HG03571 (cell line): ENCODE measurements around the gene CDK12.

Experiments
- ATAC-seq: cut with Tn5 transposase; IDR thresholded peaks from one replicate; pipeline ENCODE4 v1.9.1; 2021; ENCODE audit not compliant: unreplicated experiment

CDK12 gene

DNA sequence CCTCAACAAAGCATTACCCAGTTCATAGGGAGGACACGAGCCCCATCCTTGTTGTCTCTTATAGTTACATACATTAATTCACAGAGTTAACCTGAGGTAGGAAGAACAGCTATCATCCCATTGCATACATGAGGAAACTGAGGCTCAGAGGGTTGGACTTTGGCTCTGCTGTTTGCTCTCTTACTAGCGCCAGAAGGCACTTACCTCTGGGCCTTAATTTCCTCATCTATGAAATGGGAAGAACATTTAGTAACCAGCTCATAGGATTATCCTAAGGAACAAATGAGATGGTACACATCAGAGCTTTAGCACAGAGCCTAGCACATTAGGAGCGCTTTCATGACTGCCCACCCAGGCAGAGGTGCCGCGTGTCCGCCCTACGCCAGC, 118.8 kb downstream of the CDK12 start:
- no peak for ATAC-seq

DNA sequence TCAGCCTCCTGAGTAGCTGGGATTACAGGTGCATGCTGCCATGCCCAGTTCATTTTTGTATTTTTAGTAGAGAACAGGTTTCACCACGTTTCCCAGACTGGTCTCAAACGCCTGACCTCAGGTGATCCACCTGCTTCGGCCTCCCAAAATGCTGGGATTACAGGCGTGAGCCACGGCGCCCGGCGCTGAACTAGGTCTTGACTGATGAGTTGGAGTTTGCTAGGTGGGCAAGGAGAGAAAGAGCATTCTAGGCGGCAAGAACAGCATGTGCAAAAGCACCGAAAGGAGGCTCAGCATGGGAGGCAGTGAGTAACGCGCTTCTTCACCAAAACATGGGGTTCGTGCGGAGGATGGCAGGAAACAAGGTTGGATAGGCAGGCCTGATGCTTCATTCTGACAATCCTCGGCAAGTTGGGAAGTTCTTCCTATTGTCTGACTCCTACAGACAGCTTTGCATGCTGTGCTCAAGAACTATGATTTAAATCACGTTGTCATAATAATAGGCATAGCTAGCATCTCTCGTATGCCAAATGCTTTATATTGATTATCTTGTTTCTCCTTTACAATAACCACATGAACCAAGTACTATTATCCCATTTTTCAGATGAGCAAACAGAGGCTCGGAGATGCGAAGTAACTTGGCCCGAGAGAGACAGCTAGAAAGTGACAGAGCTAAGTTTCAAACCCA, 119.9 kb downstream of the CDK12 start:
- no peak for ATAC-seq

DNA sequence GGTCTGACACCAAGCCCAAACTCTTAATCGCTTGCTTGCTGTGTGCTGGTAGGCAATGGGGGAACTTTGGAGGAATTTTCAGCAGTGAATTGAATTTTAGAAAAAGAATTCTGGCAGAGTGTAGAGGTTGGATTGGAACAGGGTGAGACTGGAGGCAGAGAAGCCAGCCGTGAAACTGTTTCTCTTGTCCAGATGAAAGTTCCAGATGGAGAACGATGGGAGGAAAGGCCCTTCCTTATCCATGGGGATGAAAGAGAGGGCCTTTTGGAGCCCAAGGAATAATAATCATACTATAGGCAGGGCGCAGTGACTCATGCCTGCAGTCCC, 120.4 kb downstream of the CDK12 start:
- no peak for ATAC-seq

DNA sequence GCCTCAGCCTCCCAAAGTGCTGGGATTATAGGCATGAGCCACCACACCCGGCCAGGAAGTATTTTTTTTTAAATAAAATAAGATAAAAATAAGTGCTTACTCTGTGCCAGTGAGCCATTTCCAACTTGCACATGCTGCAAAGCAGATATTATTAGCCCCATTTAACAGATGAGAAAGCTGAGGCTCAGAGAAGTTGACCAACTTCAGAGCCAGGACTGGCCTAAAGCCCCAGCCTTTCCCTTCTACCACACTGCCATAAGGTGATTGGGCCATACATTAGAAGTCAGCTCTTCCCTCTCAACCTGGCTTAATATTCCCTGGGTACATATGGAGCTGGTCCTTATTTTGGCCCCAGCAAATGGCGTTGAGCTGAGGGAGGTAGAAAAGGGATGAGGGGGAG, 121.4 kb downstream of the CDK12 start:
- no peak for ATAC-seq
